ENCODE measurements around the gene CEP170B.
A peak's percentile ranks its signal among the peaks of the same experiment; 100 is the strongest.
"Not testable (repeated sequence)": the region's sequence is repeated elsewhere in the genome, so short reads cannot be mapped to it uniquely, and the experiment has no call there.

CEP170B gene

GRCh38 chr14:104919152-104919992 is 54.3 kb downstream of the CEP170B start:
- not testable (repeated sequence) for DNase-seq

- no peak for DNase-seq
Observed at GRCh38 chr14:104919993-104920315, 54.9 kb downstream of the CEP170B start.

GRCh38 chr14:104923640-104924420 is 58.8 kb downstream of the CEP170B start:
- DNase-seq, result no peak

GRCh38 chr14:104924421-104925213 is 59.5 kb downstream of the CEP170B start, which contains the start of gene PLD4:
Gene PLD4 (plus strand): TSS chr14:104924879. CDS start chr14:104927141, 2,262 bp downstream.
- DNase-seq, result no peak

- DNase-seq, result no peak
Observed at GRCh38 chr14:104925214-104925854, 60.3 kb downstream of the CEP170B start.

- no peak for DNase-seq
Observed at GRCh38 chr14:104925855-104926609, 61.0 kb downstream of the CEP170B start.

- no peak for DNase-seq
Observed at GRCh38 chr14:104926619-104927431, 61.8 kb downstream of the CEP170B start.

- no peak for DNase-seq
Observed at GRCh38 chr14:104927432-104927816, 62.4 kb downstream of the CEP170B start.

- no peak for DNase-seq
Observed at GRCh38 chr14:104927901-104928300, 62.8 kb downstream of the CEP170B start.

- DNase-seq, result no peak
Observed at GRCh38 chr14:104928391-104929133, 63.5 kb downstream of the CEP170B start.

GRCh38 chr14:104929268-104930230 is 64.5 kb downstream of the CEP170B start:
- no peak for DNase-seq

GRCh38 chr14:104930526-104931303 is 65.6 kb downstream of the CEP170B start:
- DNase-seq, result no peak

- DNase-seq, result no peak
Observed at GRCh38 chr14:104931304-104931770, 66.3 kb downstream of the CEP170B start.

GRCh38 chr14:104931771-104932675 is 67.0 kb downstream of the CEP170B start:
- DNase-seq, result no peak

GRCh38 chr14:104932676-104933631 is 67.9 kb downstream of the CEP170B start:
- DNase-seq, result peak; percentile 73
